Keratinocyte (primary cell): ENCODE data around the gene WNT7A.

ENCODE experiments used
- EZH2 ChIP-seq: IDR thresholded peaks from one replicate; pipeline ENCODE4 v1.6.1; 2012; ENCODE audit warnings: inconsistent platforms, mild to moderate bottlenecking, low read length, moderate library complexity
- TF ChIP-seq, protein P1 (sequence below), 3 experiments: IDR thresholded peaks in 1 of 3; conservative IDR thresholded peaks in 1 of 3; optimal IDR thresholded peaks in 1 of 3; 2 replicates in 2 of 3; 3 replicates in 1 of 3; pipeline versions ENCODE3 to v1.5.1; 2011; ENCODE audit warnings: low read length in 3 of 3, mild to moderate bottlenecking in 3 of 3, moderate library complexity in 2 of 3, control low read depth in 1 of 3, inconsistent platforms in 1 of 3; ENCODE audit not compliant: insufficient read depth in 2 of 3; ENCODE audit errors: extremely low read depth in 1 of 3

DNA sequence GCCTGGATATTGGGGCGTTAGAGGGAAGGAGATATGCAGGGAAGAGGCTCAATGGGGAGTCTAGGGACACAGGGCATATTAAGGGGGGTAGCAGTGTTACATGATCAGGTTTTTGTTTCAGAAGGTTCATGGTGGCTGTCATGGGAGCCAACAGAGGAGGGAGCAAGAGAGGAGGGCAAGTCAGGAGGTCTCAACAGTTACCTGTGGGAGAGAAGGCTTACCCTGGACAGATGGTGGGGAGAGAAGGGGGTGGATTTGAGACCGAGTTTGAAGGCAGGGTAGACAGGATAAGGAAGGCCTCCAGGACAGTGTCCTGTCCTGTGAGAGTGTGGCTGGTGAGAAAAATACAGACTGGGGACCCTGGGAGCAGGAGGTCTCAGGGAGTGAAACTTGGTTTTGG lies 3.8 kb upstream of the WNT7A start:
- no peak for TF ChIP-seq EZH2
- TF ChIP-seq, protein P1, sequence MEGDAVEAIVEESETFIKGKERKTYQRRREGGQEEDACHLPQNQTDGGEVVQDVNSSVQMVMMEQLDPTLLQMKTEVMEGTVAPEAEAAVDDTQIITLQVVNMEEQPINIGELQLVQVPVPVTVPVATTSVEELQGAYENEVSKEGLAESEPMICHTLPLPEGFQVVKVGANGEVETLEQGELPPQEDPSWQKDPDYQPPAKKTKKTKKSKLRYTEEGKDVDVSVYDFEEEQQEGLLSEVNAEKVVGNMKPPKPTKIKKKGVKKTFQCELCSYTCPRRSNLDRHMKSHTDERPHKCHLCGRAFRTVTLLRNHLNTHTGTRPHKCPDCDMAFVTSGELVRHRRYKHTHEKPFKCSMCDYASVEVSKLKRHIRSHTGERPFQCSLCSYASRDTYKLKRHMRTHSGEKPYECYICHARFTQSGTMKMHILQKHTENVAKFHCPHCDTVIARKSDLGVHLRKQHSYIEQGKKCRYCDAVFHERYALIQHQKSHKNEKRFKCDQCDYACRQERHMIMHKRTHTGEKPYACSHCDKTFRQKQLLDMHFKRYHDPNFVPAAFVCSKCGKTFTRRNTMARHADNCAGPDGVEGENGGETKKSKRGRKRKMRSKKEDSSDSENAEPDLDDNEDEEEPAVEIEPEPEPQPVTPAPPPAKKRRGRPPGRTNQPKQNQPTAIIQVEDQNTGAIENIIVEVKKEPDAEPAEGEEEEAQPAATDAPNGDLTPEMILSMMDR (optimal IDR thresholded peaks at IDR 0.05 in 1 of 3, IDR thresholded peaks at IDR 0.05 in 1 of 3, conservative IDR thresholded peaks at IDR 0.05 in 1 of 3; ENCODE audit: extremely low read depth in 1 of 3, insufficient read depth in 2 of 3, low read length in 3 of 3), result no peak
